Measurements from ENCODE around the gene NT5DC2.

The NT5DC2 gene

GRCh38 chr3:52533623-52534280 is at the start of gene NT5DC2:
Gene NT5DC2, minus strand, starts transcription at chr3:52533857. Its CDS starts 120 bp downstream, at chr3:52533737.
- DNase-seq (ENCODE audit: low spot score) = peak; percentile 99

- no peak for DNase-seq (ENCODE audit: low spot score)
Observed at GRCh38 chr3:52574056-52574965, 40.7 kb upstream of the NT5DC2 start.

GRCh38 chr3:52572221-52572620 is 38.6 kb upstream of the NT5DC2 start:
- no peak for DNase-seq (ENCODE audit: low spot score)

GRCh38 chr3:52570076-52570475 is 36.4 kb upstream of the NT5DC2 start:
- no peak for DNase-seq (ENCODE audit: low spot score)

- DNase-seq (ENCODE audit: low spot score) = no peak
Observed at GRCh38 chr3:52568069-52568468, 34.4 kb upstream of the NT5DC2 start.

- DNase-seq (ENCODE audit: low spot score) = no peak
Observed at GRCh38 chr3:52563984-52564383, 30.3 kb upstream of the NT5DC2 start.

GRCh38 chr3:52561028-52561747 is 27.5 kb upstream of the NT5DC2 start:
- no peak for DNase-seq (ENCODE audit: low spot score)

GRCh38 chr3:52558436-52558835 is 24.8 kb upstream of the NT5DC2 start:
- DNase-seq (ENCODE audit: low spot score) = no peak

GRCh38 chr3:52557011-52557960 is 23.6 kb upstream of the NT5DC2 start:
- DNase-seq (ENCODE audit: low spot score) = no peak

- no peak for DNase-seq (ENCODE audit: low spot score)
Observed at GRCh38 chr3:52555056-52555455, 21.4 kb upstream of the NT5DC2 start.

GRCh38 chr3:52554026-52554755 is 20.5 kb upstream of the NT5DC2 start:
- no peak for DNase-seq (ENCODE audit: low spot score)

- DNase-seq (ENCODE audit: low spot score) = no peak
Observed at GRCh38 chr3:52552089-52552488, 18.4 kb upstream of the NT5DC2 start.

- DNase-seq (ENCODE audit: low spot score) = no peak
Observed at GRCh38 chr3:52551118-52551517, 17.5 kb upstream of the NT5DC2 start.

GRCh38 chr3:52547143-52547542 is 13.5 kb upstream of the NT5DC2 start:
- no peak for DNase-seq (ENCODE audit: low spot score)

- no peak for DNase-seq (ENCODE audit: low spot score)
Observed at GRCh38 chr3:52546111-52546901, 12.6 kb upstream of the NT5DC2 start.

GRCh38 chr3:52544937-52545336 is 11.3 kb upstream of the NT5DC2 start:
- DNase-seq (ENCODE audit: low spot score) = no peak

GRCh38 chr3:52541050-52541449 is 7.4 kb upstream of the NT5DC2 start:
- no peak for DNase-seq (ENCODE audit: low spot score)

GRCh38 chr3:52539010-52539653 is 5.5 kb upstream of the NT5DC2 start:
- no peak for DNase-seq (ENCODE audit: low spot score)

- DNase-seq (ENCODE audit: low spot score) = no peak
Observed at GRCh38 chr3:52537726-52538421, 4.2 kb upstream of the NT5DC2 start.
